Keratinocyte (primary cell): Measurements from ENCODE around the gene LRP1B. TPM values are rescaled to one million over a fixed set of nuclear protein-coding genes. Genes with fewer than 3 reads are reported as not detected.

Experiments
- DNase-seq: peaks from one replicate; pipeline ENCODE4 v3.0.0-alpha.2; 2011; ENCODE audit warnings: low read depth, missing footprints, low spot score
- FAIRE-seq: peaks from 2 replicates; lab custom pipeline; 2011; peaks lifted over from hg19 to GRCh38; lab: Jason Lieb, UNC
- H2AFZ ChIP-seq: 2 replicates; pipeline ENCODE4 v1.6.0; 2012; ENCODE audit warnings: low read length, control low read depth, inconsistent platforms; ENCODE audit not compliant: control insufficient read depth
- H3K27ac ChIP-seq: 2 replicates; pipeline ENCODE4 v1.5.1; 2011; ENCODE audit warnings: low read length; ENCODE audit not compliant: control insufficient read depth, insufficient read depth
- H3K27me3 ChIP-seq: 3 replicates; pipeline ENCODE4 v1.6.0; 2011; ENCODE audit warnings: low read length; ENCODE audit not compliant: control insufficient read depth, insufficient read depth; ENCODE audit errors: extremely low read depth
- H3K36me3 ChIP-seq, 2 experiments: 2 replicates in 1 of 2; 3 replicates in 1 of 2; pipeline ENCODE4 v1.5.1; 2011; ENCODE audit warnings: low read length in 2 of 2, mild to moderate bottlenecking in 1 of 2; ENCODE audit not compliant: control insufficient read depth in 2 of 2, insufficient read depth in 2 of 2; ENCODE audit errors: extremely low read depth in 1 of 2
- H3K4me1 ChIP-seq: 3 replicates; pipeline ENCODE4 v1.5.1; 2011; ENCODE audit warnings: low read length; ENCODE audit not compliant: control insufficient read depth, insufficient read depth; ENCODE audit errors: extremely low read depth
- H3K4me2 ChIP-seq: 3 replicates; pipeline ENCODE4 v1.6.0; 2011; ENCODE audit warnings: low read depth, low read length; ENCODE audit not compliant: control insufficient read depth, insufficient read depth; ENCODE audit errors: extremely low read depth
- H3K4me3 ChIP-seq, 3 experiments: fragments of 200-600 bp in 1 of 3; sonication (generic) in 1 of 3; 2 replicates in 2 of 3; 3 replicates in 1 of 3; pipeline ENCODE4 v1.5.1; 2011 to 2016; ENCODE audit warnings: low read length in 3 of 3, mild to moderate bottlenecking in 3 of 3, control low read depth in 2 of 3, inconsistent platforms in 1 of 3, low read depth in 1 of 3, mixed read lengths in 1 of 3, mixed run types in 1 of 3, moderate library complexity in 1 of 3; ENCODE audit not compliant: control insufficient read depth in 2 of 3, insufficient read depth in 2 of 3; ENCODE audit errors: extremely low read depth in 1 of 3
- H3K79me2 ChIP-seq: 2 replicates; pipeline ENCODE4 v1.6.0; 2012; ENCODE audit warnings: low read length; ENCODE audit not compliant: control insufficient read depth, insufficient read depth
- H3K9ac ChIP-seq: 3 replicates; pipeline ENCODE4 v1.6.0; 2011; ENCODE audit warnings: low read length; ENCODE audit not compliant: control insufficient read depth, insufficient read depth; ENCODE audit errors: extremely low read depth
- H3K9me1 ChIP-seq: 3 replicates; pipeline ENCODE4 v1.6.0; 2011; ENCODE audit warnings: low read length; ENCODE audit not compliant: control insufficient read depth, insufficient read depth; ENCODE audit errors: extremely low read depth
- H3K9me3 ChIP-seq: 2 replicates; pipeline ENCODE4 v1.5.1; 2012; ENCODE audit warnings: low read depth, low read length; ENCODE audit not compliant: control insufficient read depth
- H4K20me1 ChIP-seq: 3 replicates; pipeline ENCODE4 v1.6.0; 2011; ENCODE audit warnings: low read length; ENCODE audit not compliant: control insufficient read depth, insufficient read depth; ENCODE audit errors: extremely low read depth
- CTCF ChIP-seq, 3 experiments: IDR thresholded peaks in 1 of 3; conservative IDR thresholded peaks in 1 of 3; optimal IDR thresholded peaks in 1 of 3; 2 replicates in 2 of 3; 3 replicates in 1 of 3; pipeline versions ENCODE3 to v1.5.1; 2011; ENCODE audit warnings: low read length in 3 of 3, mild to moderate bottlenecking in 3 of 3, moderate library complexity in 2 of 3, control low read depth in 1 of 3, inconsistent platforms in 1 of 3; ENCODE audit not compliant: insufficient read depth in 2 of 3; ENCODE audit errors: extremely low read depth in 1 of 3
- EZH2 ChIP-seq: IDR thresholded peaks from one replicate; pipeline ENCODE4 v1.6.1; 2012; ENCODE audit warnings: inconsistent platforms, mild to moderate bottlenecking, low read length, moderate library complexity
- dilution Hi-C: fragments of 300-500 bp; cut with MboI; formaldehyde crosslinking; loops from one replicate; pipeline ENCODE4 v1.7.0; 2020; ENCODE audit warnings: low sequenced_read_pairs; ENCODE audit not compliant: extremely low pct_ligation_motif_present
- polyA plus RNA-seq, 5 experiments: library from polyadenylated mRNA; depleted of rRNA in 3 of 5; stranded (reverse) in 3 of 5; stranded (forward) in 1 of 5; unstranded in 1 of 5; fragments of >200 nt; gene quantifications; 1 replicate in 1 of 5; 2 replicates in 3 of 5; 3 replicates in 1 of 5; pipeline versions ENCODE4 v1.2.1 to v1.2.3, GENCODE V29; 2011 to 2012; ENCODE audit warnings: missing spikeins in 2 of 5, low read depth in 1 of 5, low replicate concordance in 1 of 5

The LRP1B gene
- polyA plus RNA-seq, 1 donor (not counting 4 experiments of a cell fraction or from before 2014, with no cell fraction given): not detected

- Histone ChIP-seq H3K9ac (no peak overlapping the region), H3K9me3 (no peaks in the 10 kb centered on the region), H3K4me3 (no peak overlapping the region), H3K27me3 (no peaks in the 10 kb centered on the region), H3K36me3 (no peaks in the 10 kb centered on the region), H4K20me1 (no peaks in the 10 kb centered on the region), H3K27ac (no peak overlapping the region), H3K79me2 (no peaks in the 10 kb centered on the region), H3K4me2 (no peak overlapping the region), H3K4me1 (no peaks in the 10 kb centered on the region), H2AFZ (no peak overlapping the region), H3K9me1 (no peaks in the 10 kb centered on the region)
- FAIRE-seq (no peak), DNase-seq (no peak)
- dilution Hi-C loops: no loop called here
- TF ChIP-seq CTCF (optimal IDR thresholded peaks at IDR 0.05 in 1 of 3, IDR thresholded peaks at IDR 0.05 in 1 of 3, conservative IDR thresholded peaks at IDR 0.05 in 1 of 3; ENCODE audit: extremely low read depth in 1 of 3, insufficient read depth in 2 of 3, low read length in 3 of 3) (no peak), EZH2 (no peak)
Observed at GRCh38 chr2:140234116-140234515, 1896.7 kb downstream of the LRP1B start.

- Histone ChIP-seq H3K4me3 (no peak overlapping the region), H3K27ac (no peak overlapping the region), H3K4me1 (no peaks in the 10 kb centered on the region), H3K36me3 (no peaks in the 10 kb centered on the region), H3K27me3 (no peaks in the 10 kb centered on the region), H3K9me3 (no peaks in the 10 kb centered on the region), H3K9me1 (no peaks in the 10 kb centered on the region), H3K4me2 (no peak overlapping the region), H4K20me1 (no peaks in the 10 kb centered on the region), H2AFZ (no peak overlapping the region), H3K79me2 (no peaks in the 10 kb centered on the region), H3K9ac (no peak overlapping the region)
- DNase-seq (no peak), FAIRE-seq (no peak)
- dilution Hi-C loops: no loop called here
- TF ChIP-seq CTCF (optimal IDR thresholded peaks at IDR 0.05 in 1 of 3, IDR thresholded peaks at IDR 0.05 in 1 of 3, conservative IDR thresholded peaks at IDR 0.05 in 1 of 3; ENCODE audit: extremely low read depth in 1 of 3, insufficient read depth in 2 of 3, low read length in 3 of 3) (no peak), EZH2 (no peak)
Observed at GRCh38 chr2:140210963-140211362, 1919.9 kb downstream of the LRP1B start.
